Stomach (tissue), 9 donors: ENCODE results near the gene BRME1. TPM values are rescaled to one million over a fixed set of nuclear protein-coding genes. Genes with fewer than 3 reads are reported as not detected.

Experiments used
- DNase-seq, 2 donors: peaks; one replicate each; pipeline versions ENCODE4 v3.0.0 to v3.0.0-alpha.2; 2013 to 2019
- H3K27ac ChIP-seq, 5 donors: fragments of 200-600 bp in 4 of 5; sonication (generic) in 4 of 5; one replicate each; pipeline ENCODE4 v1.5.1; 2013 to 2019; ENCODE audit warnings: mild to moderate bottlenecking in 1 of 5, moderate library complexity in 1 of 5
- H3K27me3 ChIP-seq, 3 donors: fragments of 200-600 bp; sonication (generic); one replicate each; pipeline ENCODE4 v1.5.1; 2017 to 2019; ENCODE audit warnings: mixed run types in 1 of 3
- H3K36me3 ChIP-seq, 4 donors: fragments of 200-600 bp; sonication (generic); 1 replicate in 3 of 4; 2 replicates in 1 of 4; pipeline ENCODE4 v1.5.1; 2016 to 2019
- H3K4me1 ChIP-seq, 4 donors: fragments of 200-600 bp; sonication (generic); one replicate each; pipeline ENCODE4 v1.5.1; 2016 to 2019
- H3K4me3 ChIP-seq, 4 donors: fragments of 200-600 bp; sonication (generic) in 3 of 4; one replicate each; pipeline ENCODE4 v1.5.1; 2016 to 2019; ENCODE audit warnings: mild to moderate bottlenecking in 1 of 4
- H3K9me3 ChIP-seq, 4 donors: fragments of 200-600 bp; sonication (generic); one replicate each; pipeline ENCODE4 v1.5.1; 2016 to 2019
- CTCF ChIP-seq, 7 experiments: fragments of 450-650 bp in 4 of 7; fragments of 200-600 bp in 3 of 7; sonication (generic) in 3 of 7; IDR thresholded peaks; one replicate each; pipeline ENCODE4 v1.5.1; 2016 to 2019; ENCODE audit warnings: antibody characterized with exemption in 7 of 7, control low read depth in 2 of 7, mild to moderate bottlenecking in 1 of 7
- EP300 ChIP-seq: sonication (generic); formaldehyde crosslinking; IDR thresholded peaks from one replicate; pipeline ENCODE4 v1.6.1; 2017; ENCODE audit warnings: antibody characterized with exemption
- POLR2A ChIP-seq, 4 donors: fragments of 450-650 bp; IDR thresholded peaks; one replicate each; pipeline ENCODE4 v1.6.1; 2016; ENCODE audit warnings: antibody characterized with exemption in 4 of 4, control low read depth in 2 of 4, mild to moderate bottlenecking in 1 of 4, moderate library complexity in 1 of 4
- POLR2AphosphoS5 ChIP-seq, 3 donors: sonication (generic); formaldehyde crosslinking; IDR thresholded peaks; one replicate each; pipeline ENCODE4 v1.6.1; 2016; ENCODE audit warnings: antibody characterized with exemption in 3 of 3
- WGBS, 5 donors: extraction: QIAGEN DNeasy Blood & Tissue Kit in 3 of 5; methylation state at CpG; one replicate each; pipeline versions ENCODE4 v1.1.5 to v1.1.7; 2013 to 2018; 5-methylcytosine and 5-hydroxymethylcytosine counted together
- intact Hi-C: fragments of 100-400 bp; cut with DNase I; formaldehyde crosslinking; loops from one replicate; pipeline ENCODE4 v1.15.1; 2023; ENCODE audit warnings: low total_unique reads
- polyA plus RNA-seq, 3 donors: library from polyadenylated mRNA; stranded (reverse); fragments of 200-250 nt; gene quantifications; one replicate each; pipeline ENCODE4 v1.2.3, GENCODE V29; 2013
- total RNA-seq, 5 donors: library from RNA; depleted of rRNA; stranded (reverse); fragments of >200 nt; gene quantifications; one replicate each; pipeline versions ENCODE4 v1.1.0 to v1.2.3, GENCODE V29; 2014 to 2016
- donor health status: healthy with polysubstance abuse.
- donor health status: Bipolar disorder and iron deficiency.
- donor health status: healthy.

Gene BRME1
- total and polyA plus RNA-seq, 8 donors = 0.87 to 14.3 (median 2.0) TPM; not detected in 1

GRCh38 chr19:13876834-13877233, 29.1 kb downstream of the BRME1 start, which contains the start of gene NANOS3:
Gene NANOS3, plus strand, starts transcription at chr19:13877134. Its CDS starts 115 bp downstream, at chr19:13877249.
- H3K27me3 ChIP-seq = peaks cover 0 to 15% (median 0%) of the 10 kb centered on the region in 3 donors
- no peak within 1 kb of the TSS for H3K27ac ChIP-seq
- no peaks in the 10 kb centered on the region for H3K36me3 ChIP-seq
- intact Hi-C loops = no loop called here
- TF ChIP-seq POLR2AphosphoS5 (IDR thresholded peaks at IDR 0.05) = no peak
- TF ChIP-seq CTCF (IDR thresholded peaks at IDR 0.05) = no peak
- TF ChIP-seq EP300 = no peak
- no peak for TF ChIP-seq POLR2A (IDR thresholded peaks at IDR 0.05)
- WGBS, 5 donors = 41 to 55% (median 48%) methylated on average over 5 of the region's 5 CpGs
- H3K9me3 ChIP-seq = no peaks in the 10 kb centered on the region
- H3K4me3 ChIP-seq = no peak within 1 kb of the TSS
- no peak for DNase-seq
- H3K4me1 ChIP-seq = peaks cover 24 to 38% (median 34%) of the 10 kb centered on the region in 4 donors

DNA sequence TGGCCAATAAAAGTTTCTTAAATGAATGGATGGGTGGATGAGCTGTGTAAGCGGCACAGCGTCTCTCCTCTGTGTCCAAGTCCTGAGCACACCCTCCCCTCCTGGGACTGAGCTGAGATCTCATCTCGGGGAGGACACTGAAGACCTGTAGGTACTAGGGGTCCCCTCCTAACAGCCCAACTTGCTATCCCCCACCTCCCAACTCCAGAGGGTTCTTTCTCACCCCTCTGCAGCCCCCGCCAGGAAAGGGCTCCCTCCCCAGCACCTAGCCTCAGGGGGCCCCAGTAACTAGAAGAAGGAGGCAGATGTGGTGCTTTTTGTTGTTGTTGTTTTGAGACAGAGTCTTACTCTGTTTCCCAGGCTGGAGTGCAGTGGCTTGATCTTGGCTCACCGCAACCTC, 30.1 kb downstream of the BRME1 start:
- Histone ChIP-seq H3K36me3 (no peaks in the 10 kb centered on the region), H3K4me1 (peaks cover 14 to 28% (median 25%) of the 10 kb centered on the region in 4 donors), H3K27ac (no peak overlapping the region), H3K4me3 (no peak overlapping the region), H3K9me3 (no peaks in the 10 kb centered on the region), H3K27me3 (peaks cover 0 to 15% (median 0%) of the 10 kb centered on the region in 3 donors)
- no peak for DNase-seq
- TF ChIP-seq POLR2A (IDR thresholded peaks at IDR 0.05) (no peak), EP300 (no peak), POLR2AphosphoS5 (IDR thresholded peaks at IDR 0.05) (no peak), CTCF (IDR thresholded peaks at IDR 0.05) (no peak)
- intact Hi-C loops = no loop called here
- 90 to 97% (median 94%) methylated on average over 5 of the region's 5 CpGs for WGBS, 5 donors

- H3K9me3 ChIP-seq = no peaks in the 10 kb centered on the region
- WGBS, 5 donors = 59 to 72% (median 63%) methylated on average over 26 to 35 of the region's 35 CpGs
- H3K27ac ChIP-seq = no peak overlapping the region
- TF ChIP-seq POLR2AphosphoS5 (IDR thresholded peaks at IDR 0.05) = no peak
- TF ChIP-seq CTCF (IDR thresholded peaks at IDR 0.05) = no peak
- TF ChIP-seq EP300 = no peak
- no peak for TF ChIP-seq POLR2A (IDR thresholded peaks at IDR 0.05)
- no peak overlapping the region for H3K4me3 ChIP-seq
- no peak for DNase-seq
- H3K27me3 ChIP-seq = peaks cover 0 to 15% (median 0%) of the 10 kb centered on the region in 3 donors
- peaks cover 9 to 13% (median 11%) of the 10 kb centered on the region in 4 donors for H3K4me1 ChIP-seq
- intact Hi-C loops = no loop called here
- H3K36me3 ChIP-seq = no peaks in the 10 kb centered on the region
Observed at GRCh38 chr19:13873834-13874515, 31.9 kb downstream of the BRME1 start.

GRCh38 chr19:13872695-13873389, 33.1 kb downstream of the BRME1 start:
- peak in 1 of 2 donors; percentile 83 for DNase-seq
- TF ChIP-seq POLR2AphosphoS5 (IDR thresholded peaks at IDR 0.05) (no peak), EP300 (no peak), POLR2A (IDR thresholded peaks at IDR 0.05) (no peak), CTCF (IDR thresholded peaks at IDR 0.05) (no peak)

More at GRCh38 chr19:13872695-13873389, 33.1 kb downstream of the BRME1 start:
- peaks cover 0 to 15% (median 0%) of the 10 kb centered on the region in 3 donors for H3K27me3 ChIP-seq
- peak overlapping the region; percentile 35 to 50 (median 44) for H3K4me3 ChIP-seq
- intact Hi-C loops = no loop called here
- no peaks in the 10 kb centered on the region for H3K36me3 ChIP-seq
- no peak overlapping the region for H3K27ac ChIP-seq
- 2 to 3% (median 2%) methylated on average over 20 to 45 of the region's 45 CpGs for WGBS, 5 donors
- no peaks in the 10 kb centered on the region for H3K9me3 ChIP-seq
- peaks cover 9 to 13% (median 11%) of the 10 kb centered on the region in 4 donors for H3K4me1 ChIP-seq
